GM21717 (cell line): Measurements from ENCODE around the gene SORCS2.
"Not testable (repeated sequence)": the region's sequence is repeated elsewhere in the genome, so short reads cannot be mapped to it uniquely, and the experiment has no call there.

Experiments used
- ATAC-seq: cut with Tn5 transposase; IDR thresholded peaks from one replicate; pipeline ENCODE4 v1.9.1; 2021; ENCODE audit warnings: mild to moderate bottlenecking, moderate library complexity; ENCODE audit not compliant: unreplicated experiment

The SORCS2 gene

GRCh38 chr4:7198440-7199128 is 6.2 kb downstream of the SORCS2 start:
- no peak for ATAC-seq

DNA sequence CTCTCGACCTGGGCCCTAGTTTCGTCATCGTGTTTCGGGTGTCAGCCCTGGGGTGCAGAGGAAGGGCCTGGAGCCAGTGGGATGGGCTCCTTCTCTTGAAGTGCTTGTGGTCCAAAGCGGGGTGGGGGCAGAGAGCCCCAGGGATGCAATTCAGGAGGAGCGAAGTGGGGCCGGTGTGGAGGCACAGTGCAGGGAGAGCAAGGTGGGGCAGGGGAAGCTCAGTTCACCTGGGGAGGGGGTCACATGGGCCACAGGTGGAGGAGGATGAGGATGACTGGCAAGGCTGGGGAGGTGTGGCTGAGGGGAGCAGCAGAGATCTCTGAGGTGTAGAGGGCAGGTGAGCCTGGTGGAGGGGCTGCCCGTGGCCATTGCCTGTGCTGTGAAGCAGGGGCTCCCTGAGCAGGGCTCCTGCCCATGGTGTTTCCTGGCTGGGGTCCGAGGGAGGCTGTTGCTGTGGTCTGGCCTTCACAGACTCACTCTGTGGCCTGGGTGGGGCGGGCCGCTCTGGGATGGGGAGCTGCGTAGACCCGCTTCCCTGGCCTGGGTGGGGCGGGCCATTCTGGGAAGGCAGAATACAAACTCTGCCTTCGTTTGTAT is 6.9 kb downstream of the SORCS2 start:
- ATAC-seq: no peak

GRCh38 chr4:7199771-7200441 is 7.6 kb downstream of the SORCS2 start:
- ATAC-seq: no peak

- no peak for ATAC-seq
These were observed 8.5 kb downstream of the SORCS2 start for GRCh38 chr4:7200801-7201200.

DNA sequence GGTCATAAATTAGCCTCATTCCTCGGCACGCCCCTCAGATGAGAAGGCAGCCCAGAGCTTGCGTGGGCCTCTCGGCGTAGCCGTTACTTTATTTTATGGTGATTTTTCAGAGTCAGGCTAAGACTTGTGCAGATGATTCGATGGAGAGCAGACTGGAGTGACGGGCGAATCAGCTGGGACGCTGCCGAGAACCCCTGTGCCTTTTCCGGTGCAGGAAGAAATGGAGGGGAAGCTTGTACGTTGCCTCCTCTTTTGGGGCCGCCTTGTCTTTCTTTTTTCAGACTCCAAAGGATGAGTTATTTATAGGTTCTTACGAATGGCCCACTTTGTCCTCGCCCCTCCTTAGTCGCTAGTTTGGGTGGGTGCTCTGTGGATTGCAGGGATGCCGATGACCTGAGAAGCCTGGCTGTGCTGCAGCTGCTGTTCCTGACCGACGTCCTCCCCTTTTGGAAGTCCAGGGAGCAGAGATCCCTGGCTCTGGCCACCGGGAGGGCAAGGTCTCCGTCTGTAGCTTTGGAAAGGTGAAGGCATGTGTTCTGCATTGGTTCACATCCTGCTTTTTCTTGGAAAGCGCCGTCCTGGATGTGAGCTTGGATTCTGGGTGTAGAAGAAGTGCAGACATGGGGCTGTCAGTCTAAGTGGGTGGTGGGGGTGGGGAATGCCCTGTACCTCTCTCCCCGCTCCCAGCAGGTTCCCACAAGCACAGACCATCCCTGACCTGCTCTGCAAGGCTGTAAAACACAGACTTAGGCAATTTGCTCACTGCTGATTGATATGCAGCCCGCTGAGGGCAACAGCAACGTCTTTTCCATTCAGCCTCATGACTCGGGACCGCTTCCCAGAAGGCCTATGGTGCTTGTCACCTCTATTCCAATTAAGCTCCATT is 9.3 kb downstream of the SORCS2 start:
- no peak for ATAC-seq

- no peak for ATAC-seq
These were observed 10.1 kb downstream of the SORCS2 start for GRCh38 chr4:7202411-7202810.

DNA sequence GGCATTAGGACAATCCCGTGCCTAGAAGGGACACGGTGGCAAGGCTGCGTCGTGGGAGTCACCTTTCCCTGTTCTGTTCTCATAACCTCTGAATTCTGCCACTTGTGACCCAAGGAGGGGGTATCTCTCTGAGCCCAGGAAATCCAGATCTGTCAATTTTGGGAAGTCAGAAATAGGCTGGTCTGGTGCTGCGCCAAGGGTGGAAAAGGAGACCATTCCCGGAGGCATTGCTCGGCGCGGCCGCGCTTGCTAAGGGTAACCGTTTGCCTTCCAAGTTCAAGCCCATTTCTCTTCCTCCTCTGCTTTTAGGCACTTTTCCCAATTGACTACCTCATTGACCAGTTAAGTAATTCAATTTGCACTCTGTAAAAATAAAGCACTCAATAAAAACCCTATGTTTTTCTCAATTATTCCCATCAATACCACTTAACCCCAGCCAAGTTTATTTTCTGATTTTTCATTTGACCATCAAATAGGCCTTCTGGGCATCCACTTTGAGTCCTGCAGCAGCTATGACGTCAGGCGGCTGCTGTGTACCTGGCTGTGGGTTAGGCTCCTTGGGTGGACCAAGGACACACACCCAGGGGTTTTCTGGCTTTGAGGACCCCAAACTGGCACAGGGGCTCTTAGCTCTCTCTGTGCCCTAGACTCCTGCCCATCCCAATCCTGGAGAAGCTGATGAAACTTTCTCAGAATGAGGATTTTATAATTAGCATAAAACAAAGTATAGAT is 12.5 kb downstream of the SORCS2 start:
- no peak for ATAC-seq

DNA sequence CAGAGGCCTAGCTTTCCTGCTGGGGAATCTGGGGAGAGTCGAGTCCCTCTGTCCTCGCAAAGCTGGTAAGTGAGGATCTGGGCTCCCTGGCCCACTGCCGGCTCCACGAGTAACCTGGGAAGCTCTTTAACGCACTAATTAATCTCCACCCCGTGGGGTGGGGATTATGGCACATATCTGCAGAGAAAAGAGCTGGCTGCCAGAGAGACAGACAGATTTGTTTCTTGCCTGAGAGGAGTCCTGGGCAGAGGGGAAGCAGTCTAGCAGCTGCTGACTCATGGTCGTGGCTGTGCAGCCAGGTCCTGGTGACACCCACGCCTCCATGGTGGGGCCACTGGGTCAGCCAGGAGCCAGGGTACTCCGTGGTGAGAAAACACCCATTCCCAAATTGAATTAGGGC is 14.0 kb downstream of the SORCS2 start:
- no peak for ATAC-seq

DNA sequence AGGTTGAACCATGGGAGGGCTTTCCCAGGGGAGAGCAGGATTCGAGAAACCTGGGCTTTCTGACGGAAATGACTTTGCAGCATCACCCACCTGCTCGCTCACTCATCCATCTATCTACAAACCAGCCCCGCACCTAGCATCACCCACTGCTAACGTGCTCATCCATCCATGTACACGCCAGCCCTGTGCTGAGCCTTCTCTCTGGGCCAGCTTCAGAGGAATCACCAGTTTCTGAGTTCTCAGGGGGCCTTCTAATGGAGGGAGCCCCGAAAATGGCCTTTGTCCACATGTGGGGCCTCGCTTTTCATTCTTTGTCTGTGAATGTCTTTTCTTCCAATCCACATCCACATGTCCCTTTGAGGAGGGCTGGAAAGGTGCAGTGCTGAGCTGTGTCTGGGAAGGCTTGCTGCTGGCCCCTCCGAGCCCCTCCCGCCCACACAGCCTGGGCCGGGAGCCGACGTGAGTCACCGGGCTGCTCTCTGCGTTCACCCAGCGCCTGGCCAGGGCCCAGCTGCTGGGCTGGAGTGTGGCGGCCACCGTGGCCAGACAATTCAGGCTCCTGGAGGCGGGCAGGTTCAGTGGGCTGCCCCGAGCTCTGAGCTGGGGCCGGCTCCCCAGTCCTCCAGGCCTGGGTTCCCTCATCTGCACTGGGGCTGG is 14.7 kb downstream of the SORCS2 start:
- no peak for ATAC-seq

DNA sequence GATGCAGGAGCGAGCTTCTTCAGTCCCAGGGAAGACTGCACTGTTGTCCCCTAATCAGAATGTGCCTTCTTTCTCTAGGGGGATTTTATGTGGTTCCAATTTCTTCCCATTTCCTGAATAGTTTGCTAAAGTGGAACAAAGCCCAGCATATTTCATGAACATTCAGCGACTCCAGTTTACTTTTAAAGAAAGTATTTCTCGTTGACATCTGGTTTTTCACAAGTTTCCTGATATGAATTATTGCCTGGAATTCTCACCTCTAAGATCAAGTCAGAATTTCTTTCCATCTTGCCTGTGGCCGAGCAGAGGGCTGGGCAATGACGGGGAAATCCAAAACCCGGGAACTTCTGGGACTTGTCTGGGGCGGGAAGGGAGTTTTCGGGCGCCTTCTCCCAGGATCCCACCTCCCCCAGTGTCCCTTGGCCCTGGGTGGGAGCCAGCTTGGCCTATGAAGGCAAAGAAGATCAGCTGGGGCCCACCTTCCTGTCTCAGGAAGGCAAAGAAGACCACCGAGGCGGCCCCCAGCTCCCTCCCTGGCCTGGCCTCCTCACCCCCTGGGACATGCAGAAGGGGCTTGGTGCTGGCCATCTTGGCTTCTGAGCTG is 15.4 kb downstream of the SORCS2 start:
- no peak for ATAC-seq

- no peak for ATAC-seq
These were observed 16.4 kb downstream of the SORCS2 start for GRCh38 chr4:7208509-7209451.

DNA sequence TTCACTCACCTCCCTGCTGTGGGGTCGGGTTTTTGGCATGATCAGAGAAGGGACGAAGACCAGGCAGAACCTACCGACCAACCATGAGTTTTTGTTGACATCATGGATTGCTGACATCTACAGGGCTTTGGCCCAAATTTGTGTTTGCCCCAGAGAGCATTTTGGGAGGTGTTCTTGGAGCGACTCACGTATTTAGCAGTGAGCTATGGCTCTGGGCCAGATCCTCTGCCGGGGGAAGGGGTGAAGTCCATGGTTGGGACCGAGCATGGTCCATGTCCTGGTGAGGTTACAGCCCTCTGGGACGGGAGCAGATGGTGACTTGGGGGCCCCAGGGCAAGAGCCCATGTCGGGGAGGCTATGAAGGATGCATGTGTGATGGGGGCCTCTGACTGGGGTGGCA is 17.4 kb downstream of the SORCS2 start:
- ATAC-seq: no peak

GRCh38 chr4:7210824-7211223 is 18.5 kb downstream of the SORCS2 start:
- no peak for ATAC-seq

DNA sequence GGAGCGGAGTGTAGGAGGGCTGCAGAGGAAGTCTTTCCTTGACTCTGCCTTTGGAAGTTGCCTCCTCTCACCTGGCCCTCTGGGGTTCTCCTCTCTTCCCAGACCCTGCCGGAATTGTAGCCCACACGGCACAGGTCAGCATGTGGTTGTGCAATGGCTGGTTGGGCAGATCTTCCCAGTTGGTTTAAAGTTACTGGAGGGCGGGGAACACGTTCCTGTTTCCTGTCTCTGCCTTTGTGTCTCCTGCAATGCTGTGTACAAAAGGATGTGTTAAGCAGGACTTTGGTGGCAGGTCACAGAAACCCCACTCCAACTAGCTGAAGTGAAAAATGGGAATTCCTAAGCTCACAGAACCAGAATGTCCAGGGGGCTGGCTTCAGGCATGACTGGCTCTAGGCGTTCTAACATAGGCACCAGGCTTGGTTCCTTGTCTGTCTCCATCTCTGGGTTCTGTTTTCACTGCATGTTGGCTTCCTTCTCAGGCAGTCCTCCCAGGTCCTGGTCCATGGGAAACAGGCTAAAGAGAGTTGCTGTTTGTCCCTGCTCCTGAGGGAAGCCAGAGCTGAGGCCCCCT is 19.9 kb downstream of the SORCS2 start:
- no peak for ATAC-seq

DNA sequence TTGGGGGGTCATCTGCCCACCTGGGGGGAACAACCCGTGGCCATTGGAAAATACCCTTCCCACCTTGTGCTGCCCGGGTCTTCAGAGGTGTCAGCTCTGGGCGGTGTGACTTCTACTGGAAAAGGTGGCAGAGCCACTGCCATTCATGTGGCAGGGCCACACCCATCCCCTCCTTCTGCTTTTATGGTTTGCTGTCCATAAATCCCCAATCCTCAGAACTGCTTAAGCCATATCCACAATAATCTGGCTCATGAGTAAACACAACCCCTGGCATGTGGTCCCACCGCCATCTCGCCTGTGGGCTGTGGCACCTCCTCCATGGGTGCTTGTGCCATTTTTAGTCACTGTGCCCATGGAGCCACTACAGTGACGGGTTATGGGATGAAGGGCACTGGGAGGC is 20.6 kb downstream of the SORCS2 start:
- ATAC-seq: no peak

- ATAC-seq: no peak
These were observed 21.5 kb downstream of the SORCS2 start for GRCh38 chr4:7213807-7214206.

- ATAC-seq: no peak
These were observed 22.0 kb downstream of the SORCS2 start for GRCh38 chr4:7214359-7214758.

DNA sequence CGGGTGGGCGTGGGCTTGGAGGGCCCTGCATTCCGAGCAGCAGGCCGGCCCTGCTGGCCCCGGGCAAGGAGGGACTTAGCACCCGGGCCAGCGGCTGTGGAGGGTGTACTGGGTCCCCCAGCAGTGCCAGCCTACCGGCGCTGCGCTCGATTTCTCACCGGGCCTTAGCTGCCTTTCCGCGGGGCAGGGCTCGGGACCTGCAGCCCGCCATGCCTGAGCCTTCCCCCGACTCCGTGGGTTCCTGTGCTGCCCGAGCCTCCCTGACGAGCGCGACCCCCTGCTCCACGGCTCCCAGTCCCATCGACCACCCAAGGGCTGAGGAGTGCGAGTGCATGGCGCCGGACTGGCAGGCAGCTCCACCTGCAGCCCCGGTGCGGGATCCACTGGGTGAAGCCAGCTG is 22.8 kb downstream of the SORCS2 start:
- ATAC-seq: not testable (repeated sequence)
